AG10803 (cell line): ENCODE measurements around the gene KCNQ1.

Experiments used
- DNase-seq: peaks from one replicate; pipeline ENCODE4 v3.0.0; 2010; ENCODE audit warnings: low read depth
- H3K4me3 ChIP-seq: 2 replicates; pipeline ENCODE4 v1.5.1; 2011; ENCODE audit warnings: mild to moderate bottlenecking, low read length, control low read depth
- CTCF ChIP-seq: conservative IDR thresholded peaks from 2 replicates; pipeline ENCODE4 v1.5.1; 2011; ENCODE audit warnings: mild to moderate bottlenecking, low read length, control low read depth, inconsistent platforms

Gene KCNQ1

GRCh38 chr11:2559527-2560311 lies 114.9 kb downstream of the KCNQ1 start:
- DNase-seq = no peak
- H3K4me3 ChIP-seq = no peak overlapping the region
- TF ChIP-seq CTCF = no peak

GRCh38 chr11:2561696-2562581 lies 117.1 kb downstream of the KCNQ1 start:
- no peak for DNase-seq
- no peak overlapping the region for H3K4me3 ChIP-seq
- no peak for TF ChIP-seq CTCF

- no peak for TF ChIP-seq CTCF
- DNase-seq = no peak
- no peak overlapping the region for H3K4me3 ChIP-seq
Observed at GRCh38 chr11:2562890-2563212, 118.0 kb downstream of the KCNQ1 start.

- DNase-seq = no peak
- TF ChIP-seq CTCF = no peak
- no peak overlapping the region for H3K4me3 ChIP-seq
Observed at GRCh38 chr11:2563213-2564007, 118.6 kb downstream of the KCNQ1 start.

- no peak overlapping the region for H3K4me3 ChIP-seq
- no peak for TF ChIP-seq CTCF
- no peak for DNase-seq
Observed at GRCh38 chr11:2564008-2564530, 119.3 kb downstream of the KCNQ1 start.

GRCh38 chr11:2564588-2565425 lies 120.0 kb downstream of the KCNQ1 start:
- no peak for TF ChIP-seq CTCF
- no peak for DNase-seq

More at GRCh38 chr11:2564588-2565425, 120.0 kb downstream of the KCNQ1 start:
- no peak overlapping the region for H3K4me3 ChIP-seq
